Mesenchymal stem cell (in vitro differentiated cells and primary cell): ENCODE measurements around the gene CCL3.
"Not testable (repeated sequence)": the region's sequence is repeated elsewhere in the genome, so short reads cannot be mapped to it uniquely, and the experiment has no call there.

ENCODE experiments used
- DNase-seq: peaks from one replicate; pipeline ENCODE4 v3.0.0-alpha.2; 2013
- H2AFZ ChIP-seq: one replicate; pipeline ENCODE4 v1.6.1; 2013; ENCODE audit warnings: low read depth, mild to moderate bottlenecking, control low read depth, inconsistent platforms, low read length, moderate library complexity
- H2AK5ac ChIP-seq: 2 replicates; pipeline ENCODE4 v1.6.1; 2013; ENCODE audit warnings: low read length, moderate library complexity, mild to moderate bottlenecking, inconsistent platforms; ENCODE audit not compliant: severe bottlenecking
- H2BK120ac ChIP-seq: one replicate; pipeline ENCODE4 v1.6.1; 2013; ENCODE audit warnings: low read depth, mild to moderate bottlenecking, inconsistent platforms, low read length, moderate library complexity
- H2BK12ac ChIP-seq, 2 experiments: one replicate each; pipeline ENCODE4 v1.6.1; 2013; ENCODE audit warnings: inconsistent platforms in 2 of 2, low read length in 2 of 2, mild to moderate bottlenecking in 2 of 2, moderate library complexity in 2 of 2, control low read depth in 1 of 2
- H2BK15ac ChIP-seq: one replicate; pipeline ENCODE4 v1.6.1; 2013; ENCODE audit warnings: mild to moderate bottlenecking, low read depth, inconsistent platforms; ENCODE audit not compliant: poor library complexity, severe bottlenecking
- H2BK5ac ChIP-seq: 2 replicates; pipeline ENCODE4 v1.6.1; 2013; ENCODE audit warnings: low read depth, mild to moderate bottlenecking, low read length, control low read depth, inconsistent platforms; ENCODE audit not compliant: poor library complexity, severe bottlenecking
- H3K14ac ChIP-seq, 2 experiments: one replicate each; pipeline ENCODE4 v1.6.1; 2013; ENCODE audit warnings: inconsistent platforms in 2 of 2, low read length in 2 of 2, control low read depth in 1 of 2, mild to moderate bottlenecking in 1 of 2, moderate library complexity in 1 of 2
- H3K18ac ChIP-seq, 2 experiments: one replicate each; pipeline ENCODE4 v1.6.1; 2013; ENCODE audit warnings: inconsistent platforms in 2 of 2, low read length in 2 of 2, control low read depth in 1 of 2, low read depth in 1 of 2, mild to moderate bottlenecking in 1 of 2
- H3K23ac ChIP-seq, 2 experiments: one replicate each; pipeline ENCODE4 v1.6.1; 2013; ENCODE audit warnings: inconsistent platforms in 2 of 2, low read length in 2 of 2, mild to moderate bottlenecking in 2 of 2, moderate library complexity in 2 of 2, control low read depth in 1 of 2
- H3K27ac ChIP-seq: 2 replicates; pipeline ENCODE4 v1.5.1; 2013; ENCODE audit warnings: mild to moderate bottlenecking, moderate library complexity, low read length, control low read depth, inconsistent platforms; ENCODE audit not compliant: poor library complexity, severe bottlenecking
- H3K27me3 ChIP-seq, 2 experiments: 2 replicates each; pipeline versions ENCODE4 v1.6.1 to v1.7.0; 2013; ENCODE audit warnings: low read length in 2 of 2, mild to moderate bottlenecking in 2 of 2, moderate library complexity in 2 of 2, control low read depth in 1 of 2, inconsistent platforms in 1 of 2; ENCODE audit not compliant: control insufficient read depth in 1 of 2, insufficient read depth in 1 of 2
- H3K36me3 ChIP-seq, 2 experiments: 2 replicates each; pipeline versions ENCODE4 v1.6.1 to v1.7.0; 2013; ENCODE audit warnings: low read length in 2 of 2, control low read depth in 1 of 2, inconsistent platforms in 1 of 2, low read depth in 1 of 2, mild to moderate bottlenecking in 1 of 2; ENCODE audit not compliant: insufficient read depth in 2 of 2, control insufficient read depth in 1 of 2
- H3K4ac ChIP-seq, 2 experiments: one replicate each; pipeline ENCODE4 v1.6.1; 2013; ENCODE audit warnings: inconsistent platforms in 2 of 2, low read length in 2 of 2, mild to moderate bottlenecking in 2 of 2, moderate library complexity in 2 of 2, control low read depth in 1 of 2, low read depth in 1 of 2
- H3K4me1 ChIP-seq: 2 replicates; pipeline ENCODE4 v1.6.1; 2013; ENCODE audit warnings: low read depth, low read length, control low read depth; ENCODE audit not compliant: control insufficient read depth, insufficient read depth
- H3K4me2 ChIP-seq: 2 replicates; pipeline ENCODE4 v1.6.1; 2013; ENCODE audit warnings: low read length, mild to moderate bottlenecking, inconsistent platforms; ENCODE audit not compliant: poor library complexity, severe bottlenecking
- H3K4me3 ChIP-seq, 2 experiments: 2 replicates each; pipeline versions ENCODE4 v1.5.1 to v1.7.0; 2013; ENCODE audit warnings: low read length in 2 of 2, mild to moderate bottlenecking in 2 of 2, control low read depth in 1 of 2, low read depth in 1 of 2; ENCODE audit not compliant: insufficient read depth in 1 of 2
- H3K79me1 ChIP-seq: replicated peaks from 2 replicates; pipeline ENCODE4 v1.6.1; 2013; ENCODE audit warnings: mild to moderate bottlenecking, control low read depth, low read length, inconsistent platforms; ENCODE audit not compliant: poor library complexity, severe bottlenecking
- H3K9ac ChIP-seq: 2 replicates; pipeline ENCODE4 v1.7.0; 2013; ENCODE audit warnings: mild to moderate bottlenecking, low read length, moderate library complexity
- H3K9me3 ChIP-seq: 2 replicates; pipeline ENCODE4 v1.7.0; 2013; ENCODE audit warnings: mild to moderate bottlenecking, low read length; ENCODE audit not compliant: control insufficient read depth
- H4K8ac ChIP-seq: one replicate; pipeline ENCODE4 v1.6.1; 2013; ENCODE audit warnings: inconsistent platforms, mild to moderate bottlenecking, low read length, moderate library complexity
- H4K91ac ChIP-seq: one replicate; pipeline ENCODE4 v1.6.1; 2013; ENCODE audit warnings: mild to moderate bottlenecking, low read length, inconsistent platforms
- WGBS: methylation state at CpG from one replicate; pipeline ENCODE4 v1.1.7; 2013; ENCODE audit warnings: mixed read lengths; 5-methylcytosine and 5-hydroxymethylcytosine counted together

The CCL3 gene

DNA sequence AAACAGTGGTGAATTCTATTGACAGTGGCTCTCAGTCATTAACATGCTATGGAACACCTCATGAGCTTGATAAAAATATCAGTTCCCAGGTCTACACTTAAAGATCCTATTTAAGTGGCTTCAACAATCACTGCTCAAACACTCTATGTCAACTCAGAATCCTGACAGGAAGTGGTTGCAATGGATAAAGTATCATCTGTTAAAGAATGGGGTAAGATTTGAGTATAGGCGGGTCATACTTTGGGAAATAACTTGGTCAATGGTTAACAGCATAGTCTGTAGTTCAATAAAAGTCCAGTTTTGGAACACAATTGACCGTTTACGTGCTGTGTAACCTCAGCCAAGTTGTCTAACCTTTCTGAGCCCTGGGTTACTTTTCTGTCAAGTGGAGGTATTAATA, 2.5 kb downstream of the CCL3 start:
- not testable (repeated sequence) for H3K14ac ChIP-seq, H3K27me3 ChIP-seq, H3K4me3 ChIP-seq, H2AK5ac ChIP-seq, H3K4me1 ChIP-seq, H2BK5ac ChIP-seq, H3K23ac ChIP-seq, H3K9ac ChIP-seq, H3K36me3 ChIP-seq, H4K91ac ChIP-seq, H2BK15ac ChIP-seq, H2AFZ ChIP-seq, H3K27ac ChIP-seq, H3K4ac ChIP-seq, H3K79me1 ChIP-seq, H3K9me3 ChIP-seq, H3K18ac ChIP-seq, H2BK120ac ChIP-seq, H4K8ac ChIP-seq, DNase-seq, H3K4me2 ChIP-seq, H2BK12ac ChIP-seq
- WGBS: no CpG with 5 or more reads among the region's 3 CpGs

DNA sequence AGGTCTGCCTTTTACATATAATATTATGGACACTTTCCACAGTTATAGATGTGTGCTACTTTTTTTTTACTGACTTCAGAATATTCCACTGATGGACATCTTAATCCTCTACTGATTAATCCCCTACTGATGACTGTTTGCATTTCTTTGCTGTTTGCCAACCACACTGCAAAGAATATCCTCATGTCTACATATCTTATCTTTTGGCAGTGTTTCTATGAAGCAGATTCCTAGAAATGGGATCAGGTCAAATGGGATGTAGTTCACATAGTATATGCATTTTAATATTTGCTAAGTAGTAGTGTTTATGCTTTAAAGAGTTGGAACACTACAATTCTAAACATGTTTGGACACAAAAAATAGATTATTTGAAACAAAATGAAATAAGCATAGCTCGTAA, 3.2 kb downstream of the CCL3 start:
- Histone ChIP-seq H2BK5ac (no peak overlapping the region), H3K79me1 (no peaks in the 10 kb centered on the region), H3K4me3 (no peak overlapping the region), H4K8ac (no peak overlapping the region), H4K91ac (no peak overlapping the region), H3K4me1 (no peaks in the 10 kb centered on the region), H3K36me3 (no peaks in the 10 kb centered on the region), H3K9me3 (no peaks in the 10 kb centered on the region), H3K4ac (no peak overlapping the region), H2BK12ac (no peak overlapping the region), H3K23ac (no peak overlapping the region), H3K4me2 (no peak overlapping the region), H3K9ac (no peak overlapping the region), H3K27ac (no peak overlapping the region), H2BK120ac (no peak overlapping the region), H3K14ac (no peak overlapping the region), H2AFZ (no peak overlapping the region), H2AK5ac (no peak overlapping the region), H3K18ac (no peak overlapping the region), H3K27me3 (peaks cover 0 to 2% of the 10 kb centered on the region in 2 experiments), H2BK15ac (no peak overlapping the region)
- DNase-seq: no peak
- 94% methylated on average over 1 of the region's 1 CpG for WGBS

DNA sequence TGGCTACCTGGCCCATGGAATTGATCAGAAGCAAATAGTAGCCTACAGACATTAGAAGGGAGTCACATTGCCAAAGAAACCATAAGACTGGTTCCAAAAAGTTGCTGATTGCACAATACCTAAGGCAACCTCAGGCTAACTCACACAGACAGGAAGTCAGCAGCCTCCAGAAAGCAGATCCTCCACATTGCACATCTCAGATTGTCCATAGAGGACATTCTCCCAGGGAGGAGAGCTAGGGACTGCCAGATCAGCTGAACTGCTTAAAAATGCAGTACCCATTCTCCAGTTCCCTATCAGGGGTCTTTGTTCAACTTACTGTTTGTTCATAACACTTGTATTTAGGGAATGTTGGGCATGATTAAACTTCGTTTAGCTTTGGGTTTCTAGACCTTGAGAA, 4.2 kb downstream of the CCL3 start:
- no peak overlapping the region for H3K4me3 ChIP-seq

DNA sequence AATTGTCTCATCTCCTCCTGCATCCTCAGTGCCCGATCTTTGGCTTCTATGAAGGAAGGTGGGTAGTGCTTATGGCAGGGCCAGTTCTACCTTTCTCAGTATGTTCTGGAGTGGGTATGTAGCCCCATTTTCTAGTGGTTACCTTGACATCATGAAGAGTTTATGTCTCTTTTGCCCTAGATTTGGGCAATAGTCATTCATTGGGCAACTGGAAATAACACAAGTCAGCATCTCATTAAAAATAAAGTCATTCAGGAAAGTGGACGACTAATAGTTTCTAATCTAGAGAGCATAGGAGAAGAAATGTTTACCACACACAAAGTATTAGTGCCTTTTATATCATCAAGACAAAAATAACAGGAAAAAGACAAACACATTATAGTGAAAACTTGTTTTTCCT, 6.3 kb downstream of the CCL3 start:
- not testable (repeated sequence) for H4K8ac ChIP-seq, H2BK120ac ChIP-seq
- WGBS: no CpG with 5 or more reads among the region's 2 CpGs

More for the DNA sequence above, 4.2 kb downstream of the CCL3 start:
- H4K8ac ChIP-seq: no peak overlapping the region
- no peak overlapping the region for H2BK15ac ChIP-seq
- H3K27ac ChIP-seq: no peak overlapping the region
- no peak overlapping the region for H4K91ac ChIP-seq
- H3K9me3 ChIP-seq: no peaks in the 10 kb centered on the region
- no peak overlapping the region for H2BK5ac ChIP-seq
- no peaks in the 10 kb centered on the region for H3K79me1 ChIP-seq
- H2AFZ ChIP-seq: no peak overlapping the region
- no peak overlapping the region for H3K9ac ChIP-seq
- H3K36me3 ChIP-seq: no peaks in the 10 kb centered on the region
- H2AK5ac ChIP-seq: no peak overlapping the region
- H3K4ac ChIP-seq: no peak overlapping the region
- no peaks in the 10 kb centered on the region for H3K4me1 ChIP-seq
- no peak overlapping the region for H3K4me2 ChIP-seq
- no peak overlapping the region for H3K23ac ChIP-seq
- no peak overlapping the region for H2BK120ac ChIP-seq
- no peak overlapping the region for H3K14ac ChIP-seq
- no peak for DNase-seq
- no peak overlapping the region for H2BK12ac ChIP-seq
- no peaks in the 10 kb centered on the region for H3K27me3 ChIP-seq
- no peak overlapping the region for H3K18ac ChIP-seq
- 50% methylated on average over 1 of the region's 1 CpG for WGBS

More for the DNA sequence above, 6.3 kb downstream of the CCL3 start:
- not testable (repeated sequence) for H3K4me1 ChIP-seq, H3K23ac ChIP-seq, H2BK15ac ChIP-seq, H3K4ac ChIP-seq, H3K18ac ChIP-seq, H3K9ac ChIP-seq, H3K36me3 ChIP-seq, H4K91ac ChIP-seq, H2AK5ac ChIP-seq, H3K9me3 ChIP-seq, H2BK5ac ChIP-seq, H3K27me3 ChIP-seq, H3K27ac ChIP-seq, H3K4me3 ChIP-seq, H3K4me2 ChIP-seq, DNase-seq, H3K79me1 ChIP-seq, H2BK12ac ChIP-seq, H2AFZ ChIP-seq, H3K14ac ChIP-seq
